ENCODE measurements around the gene MYZAP.

DNA sequence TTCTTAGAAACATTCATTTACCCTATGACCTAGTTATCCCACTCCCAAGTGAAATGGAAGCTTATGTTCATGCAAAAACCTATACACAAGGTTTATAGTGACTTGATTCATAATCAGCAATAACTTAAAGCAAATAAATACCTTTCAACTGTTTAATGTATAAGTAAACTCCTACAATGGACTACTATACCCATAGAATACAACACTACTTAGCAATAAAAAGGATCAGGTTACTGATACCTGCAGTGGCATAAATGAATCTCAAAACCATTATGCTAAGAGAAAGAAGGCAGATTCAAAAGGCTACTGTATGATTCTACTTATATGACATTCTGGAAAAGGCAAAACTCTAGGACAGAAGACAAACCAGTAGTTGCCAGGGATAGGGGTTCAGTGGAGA, 106.5 kb downstream of the MYZAP start:
- TF ChIP-seq, protein P1, sequence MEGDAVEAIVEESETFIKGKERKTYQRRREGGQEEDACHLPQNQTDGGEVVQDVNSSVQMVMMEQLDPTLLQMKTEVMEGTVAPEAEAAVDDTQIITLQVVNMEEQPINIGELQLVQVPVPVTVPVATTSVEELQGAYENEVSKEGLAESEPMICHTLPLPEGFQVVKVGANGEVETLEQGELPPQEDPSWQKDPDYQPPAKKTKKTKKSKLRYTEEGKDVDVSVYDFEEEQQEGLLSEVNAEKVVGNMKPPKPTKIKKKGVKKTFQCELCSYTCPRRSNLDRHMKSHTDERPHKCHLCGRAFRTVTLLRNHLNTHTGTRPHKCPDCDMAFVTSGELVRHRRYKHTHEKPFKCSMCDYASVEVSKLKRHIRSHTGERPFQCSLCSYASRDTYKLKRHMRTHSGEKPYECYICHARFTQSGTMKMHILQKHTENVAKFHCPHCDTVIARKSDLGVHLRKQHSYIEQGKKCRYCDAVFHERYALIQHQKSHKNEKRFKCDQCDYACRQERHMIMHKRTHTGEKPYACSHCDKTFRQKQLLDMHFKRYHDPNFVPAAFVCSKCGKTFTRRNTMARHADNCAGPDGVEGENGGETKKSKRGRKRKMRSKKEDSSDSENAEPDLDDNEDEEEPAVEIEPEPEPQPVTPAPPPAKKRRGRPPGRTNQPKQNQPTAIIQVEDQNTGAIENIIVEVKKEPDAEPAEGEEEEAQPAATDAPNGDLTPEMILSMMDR (IDR thresholded peaks at IDR 0.05) = no peak
- TF ChIP-seq POLR2A (IDR thresholded peaks at IDR 0.05) = no peak
